CD4-positive, alpha-beta memory T cell (primary cell): Measurements from ENCODE around the gene PLA2G2F. TPM values are rescaled to one million over a fixed set of nuclear protein-coding genes. Genes with fewer than 3 reads are reported as not detected.

Experiments used
- CTCF ChIA-PET: fragments of 350-600 bp; sonication (Branson Sonifier 250); formaldehyde crosslinking; loops from one replicate; lab custom pipeline; 2021; ENCODE audit warnings: inconsistent platforms; ENCODE audit not compliant: partially characterized antibody; lab: Charles Lee
- POLR2A ChIA-PET: fragments of 350-600 bp; sonication (Branson Sonifier 250); formaldehyde crosslinking; loops from one replicate; lab custom pipeline; 2021; ENCODE audit not compliant: partially characterized antibody; lab: Charles Lee
- DNase-seq, 5 donors: peaks; one replicate each; pipeline versions ENCODE4 v3.0.0 to v3.0.0-alpha.2; 2020 to 2022; ENCODE audit warnings: mixed read lengths in 1 of 5
- H3K27ac ChIP-seq: one replicate; pipeline ENCODE4 v1.7.0; 2013; ENCODE audit warnings: low read depth, low read length
- H3K27me3 ChIP-seq: 2 replicates; pipeline ENCODE4 v1.7.0; 2013; ENCODE audit warnings: mild to moderate bottlenecking, low read length, moderate library complexity; ENCODE audit not compliant: insufficient read depth
- H3K36me3 ChIP-seq: 2 replicates; pipeline ENCODE4 v1.7.0; 2013; ENCODE audit warnings: mild to moderate bottlenecking, low read length, moderate library complexity; ENCODE audit not compliant: insufficient read depth
- H3K4me1 ChIP-seq: 2 replicates; pipeline ENCODE4 v1.7.0; 2013; ENCODE audit warnings: mild to moderate bottlenecking, low read length, moderate library complexity; ENCODE audit not compliant: insufficient read depth
- H3K4me3 ChIP-seq, 2 donors: one replicate each; pipeline ENCODE4 v1.7.0; 2013; ENCODE audit warnings: low read length in 2 of 2, mild to moderate bottlenecking in 1 of 2
- H3K9me3 ChIP-seq, 2 donors: one replicate each; pipeline ENCODE4 v1.7.0; 2013; ENCODE audit warnings: low read length in 2 of 2, control low read depth in 1 of 2; ENCODE audit not compliant: control insufficient read depth in 1 of 2
- H3K27ac Mint-ChIP-seq, 7 donors: one replicate each; pipeline ENCODE4 v1.8.0; 2020 to 2021; ENCODE audit warnings: mixed read lengths in 7 of 7, mild to moderate bottlenecking in 6 of 7, inconsistent platforms in 3 of 7, moderate library complexity in 3 of 7
- H3K27me3 Mint-ChIP-seq, 2 donors: one replicate each; pipeline ENCODE4 v1.8.0; 2020 to 2021; ENCODE audit warnings: mixed read lengths in 2 of 2
- H3K36me3 Mint-ChIP-seq, 2 donors: one replicate each; pipeline ENCODE4 v1.8.0; 2020 to 2021; ENCODE audit warnings: mixed read lengths in 2 of 2, inconsistent platforms in 1 of 2, mild to moderate bottlenecking in 1 of 2
- H3K4me1 Mint-ChIP-seq, 4 donors: one replicate each; pipeline ENCODE4 v1.8.0; 2020 to 2021; ENCODE audit warnings: mixed read lengths in 4 of 4, mild to moderate bottlenecking in 1 of 4
- H3K4me3 Mint-ChIP-seq, 8 donors: one replicate each; pipeline ENCODE4 v1.8.0; 2020 to 2021; ENCODE audit warnings: mixed read lengths in 8 of 8, mild to moderate bottlenecking in 7 of 8, moderate library complexity in 6 of 8, inconsistent platforms in 3 of 8
- H3K9me3 Mint-ChIP-seq, 8 donors: one replicate each; pipeline ENCODE4 v1.8.0; 2020 to 2021; ENCODE audit warnings: mixed read lengths in 8 of 8, mild to moderate bottlenecking in 5 of 8, inconsistent platforms in 3 of 8, moderate library complexity in 1 of 8
- intact Hi-C: fragments of 100-400 bp; cut with micrococcal nuclease; formaldehyde crosslinking; loops from one replicate; pipeline ENCODE4 v1.15.1; 2023
- polyA plus RNA-seq, 2 donors: library from polyadenylated mRNA; unstranded; fragments of 300-500 nt; fragmentation: Illumina TruSeq; gene quantifications; one replicate each; pipeline ENCODE4 v1.2.3, GENCODE V29; 2021
- total RNA-seq, 2 experiments: library from RNA; stranded (reverse); gene quantifications; one replicate each; pipeline ENCODE4 v1.2.3, GENCODE V29; 2021

The PLA2G2F gene
- total and polyA plus RNA-seq, 4 experiments from 2014 or later, result not detected

DNA sequence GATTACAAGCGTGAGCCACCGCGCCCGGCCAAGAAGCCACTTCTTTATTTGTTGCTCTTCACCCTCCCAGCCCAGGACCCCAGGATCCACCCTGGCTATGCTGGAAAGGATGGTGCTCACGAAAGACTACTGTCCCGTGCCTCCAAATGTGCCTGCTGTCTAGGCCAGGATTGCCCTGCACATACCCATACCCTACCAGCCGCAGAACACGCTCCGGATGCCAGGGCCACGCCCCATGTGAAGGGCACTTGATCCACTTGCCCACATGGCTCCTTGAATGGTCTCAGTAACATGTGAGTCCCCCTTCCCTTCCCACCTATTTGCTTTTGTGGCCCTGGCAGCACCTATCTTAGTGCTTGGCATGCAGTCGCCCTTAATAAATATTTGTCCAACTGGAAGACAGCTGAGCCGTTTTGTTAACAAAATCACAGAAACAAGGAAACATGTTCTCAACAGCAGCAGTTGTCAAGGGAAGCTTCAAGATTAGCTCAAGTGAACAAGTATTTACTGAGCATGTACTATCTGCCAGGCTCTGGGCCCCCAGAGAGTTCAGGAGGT lies 33.0 kb downstream of the PLA2G2F start:
- H3K9me3 Mint-ChIP-seq, result peaks cover 0 to 5% (median 0%) of the 10 kb centered on the region in 8 donors
- Histone ChIP-seq H3K9me3 (no peaks in the 10 kb centered on the region), H3K4me3 (no peak overlapping the region), H3K27me3 (no peaks in the 10 kb centered on the region), H3K4me1 (peaks cover 6% of the 10 kb centered on the region), H3K36me3 (no peaks in the 10 kb centered on the region), H3K27ac (no peak overlapping the region)
- POLR2A ChIA-PET, result no interaction called here
- no peak overlapping the region for H3K4me3 Mint-ChIP-seq
- no peaks in the 10 kb centered on the region for H3K36me3 Mint-ChIP-seq
- H3K4me1 Mint-ChIP-seq, result peaks cover 4 to 12% (median 9%) of the 10 kb centered on the region in 4 donors
- peak overlapping the region in 1 of 7 donors; percentile 14 for H3K27ac Mint-ChIP-seq
- H3K27me3 Mint-ChIP-seq, result no peaks in the 10 kb centered on the region
- no peak for DNase-seq
- CTCF ChIA-PET, result interaction anchor here (1.2 kb wide), 1 partner anchor 23 kb away, joined by 6 read pairs; no protein-coding TSS in a partner anchor
- intact Hi-C loops, result no loop called here

DNA sequence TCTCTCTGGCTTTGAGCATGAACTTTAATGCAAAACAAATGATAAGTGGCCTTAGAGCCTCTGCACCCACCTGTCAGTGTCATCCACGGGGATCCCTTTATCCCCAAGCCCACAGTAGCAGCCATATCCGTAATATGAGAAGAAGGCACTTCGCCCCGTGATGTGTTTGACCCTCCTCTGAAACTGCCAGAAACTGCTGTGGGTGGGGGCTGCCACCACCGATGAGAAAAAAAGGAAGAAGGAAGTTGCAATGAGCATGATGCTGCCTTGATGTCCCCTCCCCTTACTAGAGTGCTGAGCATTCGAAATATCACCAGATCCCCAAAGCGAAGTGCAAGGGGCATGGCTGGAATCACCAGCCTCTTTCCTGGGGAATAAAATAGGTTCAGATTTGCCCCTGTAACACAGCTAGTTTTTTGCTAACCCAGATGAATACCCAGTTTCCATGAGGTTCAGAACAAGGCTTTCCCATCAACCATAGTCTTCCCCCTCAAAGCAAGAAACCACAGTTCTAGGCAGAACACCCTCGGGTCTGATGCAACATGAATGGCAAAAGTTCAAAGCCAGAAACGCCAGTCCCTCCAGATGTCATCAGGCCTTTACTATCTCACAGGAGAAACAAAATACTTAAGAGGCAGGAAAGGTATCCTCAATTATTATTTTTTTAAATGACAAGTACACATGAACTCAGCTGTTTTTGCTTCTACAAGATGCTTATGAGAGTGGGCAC lies 36.0 kb downstream of the PLA2G2F start:
- Mint-ChIP-seq H3K27ac (peak overlapping the region in 1 of 7 donors; percentile 5), H3K9me3 (no peaks in the 10 kb centered on the region), H3K4me1 (peaks cover 5 to 14% (median 10%) of the 10 kb centered on the region in 4 donors), H3K36me3 (no peaks in the 10 kb centered on the region), H3K27me3 (no peaks in the 10 kb centered on the region), H3K4me3 (peak overlapping the region in 1 of 8 donors; percentile 24)
- no peak overlapping the region for H3K4me3 ChIP-seq
- intact Hi-C loops, result no loop called here
- peaks cover 6% of the 10 kb centered on the region for H3K4me1 ChIP-seq
- ChIA-PET CTCF (no interaction called here), POLR2A (no interaction called here)
- H3K9me3 ChIP-seq, result no peaks in the 10 kb centered on the region
- no peaks in the 10 kb centered on the region for H3K36me3 ChIP-seq
- H3K27me3 ChIP-seq, result no peaks in the 10 kb centered on the region
- H3K27ac ChIP-seq, result no peak overlapping the region
- no peak for DNase-seq

- no peaks in the 10 kb centered on the region for H3K4me1 ChIP-seq
- ChIA-PET CTCF (interaction anchor here (0.9 to 6.3 kb wide), 5 partner anchors 15 to 34 kb away, joined by 3 to 58 read pairs (median 5); no protein-coding TSS in a partner anchor), POLR2A (no interaction called here)
- H3K36me3 Mint-ChIP-seq, result no peaks in the 10 kb centered on the region
- no peaks in the 10 kb centered on the region for H3K27me3 Mint-ChIP-seq
- intact Hi-C loops, result no loop called here
- peaks cover 6 to 13% (median 8%) of the 10 kb centered on the region in 4 donors for H3K4me1 Mint-ChIP-seq
- H3K4me3 Mint-ChIP-seq, result no peak overlapping the region
- no peaks in the 10 kb centered on the region for H3K9me3 ChIP-seq
- H3K27ac ChIP-seq, result no peak overlapping the region
- DNase-seq, result no peak
- H3K27me3 ChIP-seq, result no peaks in the 10 kb centered on the region
- H3K27ac Mint-ChIP-seq, result no peak overlapping the region
- H3K9me3 Mint-ChIP-seq, result no peaks in the 10 kb centered on the region
- no peak overlapping the region for H3K4me3 ChIP-seq
- no peaks in the 10 kb centered on the region for H3K36me3 ChIP-seq
Measured at GRCh38 chr1:20178634-20179370, 39.7 kb downstream of the PLA2G2F start.

- Mint-ChIP-seq H3K27me3 (no peaks in the 10 kb centered on the region), H3K4me3 (no peak overlapping the region), H3K36me3 (no peaks in the 10 kb centered on the region), H3K27ac (peak overlapping the region in 5 of 7 donors; percentile 2 to 75 (median 54)), H3K9me3 (no peaks in the 10 kb centered on the region), H3K4me1 (peaks cover 8 to 20% (median 13%) of the 10 kb centered on the region in 4 donors)
- peaks cover 5% of the 10 kb centered on the region for H3K4me1 ChIP-seq
- intact Hi-C loops, result no loop called here
- H3K27ac ChIP-seq, result no peak overlapping the region
- H3K36me3 ChIP-seq, result no peaks in the 10 kb centered on the region
- no peaks in the 10 kb centered on the region for H3K9me3 ChIP-seq
- no peak overlapping the region for H3K4me3 ChIP-seq
- H3K27me3 ChIP-seq, result no peaks in the 10 kb centered on the region
- no peak for DNase-seq
- ChIA-PET CTCF (interaction anchor here (0.9 to 6.3 kb wide), 5 partner anchors 14 to 33 kb away, joined by 3 to 58 read pairs (median 5); no protein-coding TSS in a partner anchor), POLR2A (no interaction called here)
Measured at GRCh38 chr1:20179371-20180128, 40.4 kb downstream of the PLA2G2F start.

DNA sequence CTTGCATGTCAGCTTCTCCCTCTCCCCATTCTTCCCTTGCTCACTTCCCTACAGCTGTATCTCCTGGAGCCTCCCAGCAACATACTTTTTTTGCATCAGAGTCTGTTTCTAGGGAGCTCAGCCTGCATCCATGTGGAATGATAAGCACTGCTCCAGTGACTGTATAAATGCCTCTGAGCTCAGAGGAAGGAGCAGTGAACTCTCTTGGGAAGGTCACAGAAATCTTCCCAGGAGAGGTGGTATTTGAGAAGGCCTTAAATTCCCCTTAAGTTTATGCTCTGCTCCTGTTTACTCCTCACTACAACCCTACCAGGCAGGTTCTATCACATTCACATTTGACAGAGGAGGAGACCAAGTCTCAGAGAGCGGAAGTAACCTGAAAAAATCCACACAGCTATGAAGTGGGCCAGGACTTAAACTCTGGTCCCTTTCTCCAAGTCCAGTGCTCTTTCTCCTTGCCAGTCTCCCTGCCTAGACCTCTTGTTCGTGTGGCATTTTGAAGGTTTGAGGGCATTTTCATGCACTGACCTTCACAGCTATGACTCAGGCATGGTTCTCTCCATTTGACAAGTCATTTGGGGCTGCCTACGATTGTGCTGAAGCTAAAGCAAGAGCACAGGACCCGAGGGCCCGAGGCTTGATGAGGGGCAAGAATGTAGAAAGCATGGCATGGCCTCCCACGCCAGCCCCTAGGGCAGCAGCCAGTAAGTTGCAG lies 41.2 kb downstream of the PLA2G2F start:
- no peak for DNase-seq
- H3K27ac ChIP-seq, result no peak overlapping the region
- H3K27ac Mint-ChIP-seq, result peak overlapping the region in 3 of 7 donors; percentile 2 to 54 (median 16)
- no peak overlapping the region for H3K4me3 ChIP-seq
- H3K36me3 ChIP-seq, result no peaks in the 10 kb centered on the region
- intact Hi-C loops, result no loop called here
- no peak overlapping the region for H3K4me3 Mint-ChIP-seq
- H3K9me3 ChIP-seq, result no peaks in the 10 kb centered on the region
- ChIA-PET CTCF (interaction anchor here (0.9 to 6.3 kb wide), 4 partner anchors 13 to 30 kb away, joined by 3 to 58 read pairs (median 9); no protein-coding TSS in a partner anchor), POLR2A (no interaction called here)
- no peaks in the 10 kb centered on the region for H3K27me3 Mint-ChIP-seq
- no peaks in the 10 kb centered on the region for H3K9me3 Mint-ChIP-seq
- H3K4me1 ChIP-seq, result peaks cover 12% of the 10 kb centered on the region
- peaks cover 12 to 24% (median 17%) of the 10 kb centered on the region in 4 donors for H3K4me1 Mint-ChIP-seq
- H3K36me3 Mint-ChIP-seq, result no peaks in the 10 kb centered on the region
- H3K27me3 ChIP-seq, result no peaks in the 10 kb centered on the region

DNA sequence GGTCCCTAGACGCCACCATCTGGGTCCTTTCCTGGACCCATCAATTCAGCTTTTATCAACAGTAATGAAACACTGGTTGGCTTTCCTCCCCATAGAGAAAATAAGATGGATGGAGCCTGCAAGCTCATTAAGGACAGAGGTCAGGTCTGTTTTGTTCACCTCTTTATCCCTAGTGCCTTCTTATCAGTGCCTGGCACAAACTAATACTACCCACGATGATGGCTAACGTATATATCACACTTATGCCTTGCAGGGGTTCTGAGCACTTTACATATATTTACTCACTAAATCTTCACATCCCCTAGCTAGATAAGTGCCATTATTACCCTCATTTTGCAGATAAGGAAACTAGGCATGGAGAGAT lies 41.7 kb downstream of the PLA2G2F start:
- Mint-ChIP-seq H3K27ac (no peak overlapping the region), H3K27me3 (no peaks in the 10 kb centered on the region), H3K4me3 (no peak overlapping the region), H3K36me3 (no peaks in the 10 kb centered on the region), H3K4me1 (peaks cover 14 to 27% (median 19%) of the 10 kb centered on the region in 4 donors), H3K9me3 (no peaks in the 10 kb centered on the region)
- Histone ChIP-seq H3K27ac (no peak overlapping the region), H3K27me3 (no peaks in the 10 kb centered on the region), H3K4me3 (no peak overlapping the region), H3K36me3 (no peaks in the 10 kb centered on the region), H3K9me3 (no peaks in the 10 kb centered on the region), H3K4me1 (peaks cover 17% of the 10 kb centered on the region)
- CTCF ChIA-PET, result interaction anchor here (3.3 to 6.3 kb wide), 2 partner anchors 13 to 29 kb away, joined by 15 to 58 read pairs; no protein-coding TSS in a partner anchor
- POLR2A ChIA-PET, result no interaction called here
- DNase-seq, result no peak
- intact Hi-C loops, result no loop called here
